Stimulated activated CD8-positive, alpha-beta memory T cell treated with anti-CD3 and anti-CD28 coated beads, Interleukin-4, amount 100 ng/mL, for 4 hours (primary cell): ENCODE results near the gene STK17B.

Experiments
- DNase-seq, 2 donors: peaks; one replicate each; pipeline ENCODE4 v3.0.0-alpha.2; 2020; ENCODE audit warnings: low read depth in 2 of 2, low spot score in 1 of 2

The STK17B gene

DNA sequence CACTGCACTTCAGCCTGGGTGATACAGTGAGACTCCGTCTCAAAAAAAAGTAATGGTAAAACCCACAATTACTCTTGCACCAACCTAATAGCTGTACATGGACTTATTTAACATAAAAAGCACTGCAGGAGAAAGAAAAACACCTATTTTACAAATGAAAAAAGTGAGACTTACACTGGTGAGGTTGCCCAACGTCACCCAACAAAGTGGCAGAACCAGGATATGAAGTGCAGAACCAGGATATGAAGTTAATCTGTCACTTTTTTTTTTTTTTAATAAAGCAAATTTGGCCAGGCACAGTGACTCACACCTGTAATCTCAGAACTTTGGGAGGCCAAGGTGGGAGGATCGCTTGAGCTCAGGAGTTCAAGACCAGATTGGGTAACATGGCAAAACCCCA is 13.5 kb upstream of the STK17B start:
- no peak for DNase-seq

DNA sequence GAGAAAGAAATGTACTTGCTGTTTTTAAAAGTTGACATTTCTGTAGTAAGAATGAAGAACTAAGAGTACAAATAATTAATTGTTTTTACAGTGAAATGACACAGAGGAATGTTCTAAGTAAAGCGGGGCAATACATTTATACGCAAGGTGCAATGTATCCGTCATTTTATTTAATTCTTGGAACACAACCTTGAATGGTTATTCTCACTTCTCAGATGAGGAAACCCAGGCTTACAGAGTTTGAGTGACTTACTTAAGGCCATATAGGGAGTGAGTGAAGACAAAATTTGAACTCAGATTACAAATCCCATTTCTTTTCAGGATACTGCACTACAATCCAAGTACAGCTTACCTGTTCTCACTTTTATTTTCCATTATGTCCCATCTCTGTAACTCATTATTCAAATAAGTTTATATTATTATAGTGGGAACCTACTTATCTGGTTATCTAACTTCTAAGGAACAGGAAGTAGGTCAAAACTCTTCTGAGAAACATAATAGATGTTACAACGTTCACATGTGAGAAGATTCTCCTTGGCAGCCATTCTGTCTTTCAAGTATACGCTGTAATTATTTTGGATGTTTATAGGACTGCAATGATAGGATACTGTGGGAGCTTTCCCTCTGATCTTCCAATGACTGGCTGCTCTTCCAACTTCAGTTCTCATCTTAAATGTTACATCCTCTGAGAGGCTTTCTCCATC is 12.3 kb upstream of the STK17B start:
- no peak for DNase-seq

DNA sequence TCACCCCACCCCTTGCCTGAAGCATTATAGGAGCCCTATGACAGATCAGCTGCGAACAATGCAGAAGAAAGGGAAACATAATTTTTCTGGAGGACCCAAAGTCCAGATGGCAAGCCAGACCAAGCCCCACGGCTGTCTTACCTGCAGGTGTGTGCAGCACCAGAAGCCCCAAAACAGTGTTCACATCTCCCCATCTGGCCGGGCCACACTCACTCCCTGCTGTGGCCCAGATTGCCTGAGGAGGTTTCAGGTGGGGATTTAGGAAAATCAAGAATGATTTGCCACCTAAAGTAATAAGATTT is 11.7 kb upstream of the STK17B start:
- no peak for DNase-seq

DNA sequence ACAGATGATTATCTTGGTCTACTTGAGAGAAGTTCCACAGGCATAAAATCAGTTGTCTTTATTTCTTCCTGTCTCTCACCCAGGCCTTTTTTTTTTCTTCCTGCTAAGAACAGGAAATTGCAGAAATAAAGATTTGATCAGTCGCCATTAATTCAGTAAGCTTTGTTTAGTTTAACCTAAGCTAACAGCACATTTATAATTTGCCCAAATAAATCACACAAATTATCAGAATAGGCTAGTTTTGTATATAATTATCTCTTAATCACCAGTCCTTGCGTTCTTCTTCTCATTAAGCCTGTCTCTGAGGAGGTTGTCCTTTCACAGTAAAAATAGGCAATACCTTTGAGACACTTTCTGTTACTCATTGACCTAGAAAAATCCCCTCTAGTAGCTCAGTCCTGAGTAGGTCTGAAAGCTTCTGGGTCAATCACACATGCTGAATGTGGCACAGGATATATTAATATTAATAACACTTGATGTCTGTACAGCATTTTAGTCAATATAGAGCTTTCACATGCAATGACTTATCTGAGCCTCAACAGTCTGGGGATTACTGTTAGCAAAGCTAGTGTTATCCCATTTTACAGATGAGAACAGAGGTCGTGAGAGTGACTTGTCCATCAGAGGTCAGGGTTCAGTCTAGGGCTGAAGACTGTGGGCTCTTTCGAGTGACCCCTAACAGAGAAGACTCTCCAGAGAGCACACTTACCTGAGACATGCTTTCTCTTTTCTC is 11.2 kb upstream of the STK17B start:
- DNase-seq: no peak

DNA sequence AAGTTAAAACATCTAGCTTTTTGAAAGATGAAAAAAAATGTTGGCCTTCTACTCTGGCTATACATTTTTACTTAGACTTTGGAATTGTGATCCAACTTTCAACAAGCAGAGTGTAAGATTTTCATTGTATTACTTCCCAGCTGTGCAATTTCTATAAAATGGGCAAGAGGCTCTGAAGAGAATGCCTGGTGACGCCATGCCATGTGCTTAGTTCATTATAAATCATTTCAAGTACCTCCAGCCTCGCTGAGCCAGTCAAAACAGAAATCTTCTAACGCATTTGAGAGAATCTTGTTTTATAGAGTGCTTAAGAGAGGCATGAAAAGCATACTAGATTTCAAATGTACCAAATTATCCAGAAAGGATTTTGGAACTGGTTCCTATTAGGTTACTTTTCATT is 10.1 kb upstream of the STK17B start:
- no peak for DNase-seq

DNA sequence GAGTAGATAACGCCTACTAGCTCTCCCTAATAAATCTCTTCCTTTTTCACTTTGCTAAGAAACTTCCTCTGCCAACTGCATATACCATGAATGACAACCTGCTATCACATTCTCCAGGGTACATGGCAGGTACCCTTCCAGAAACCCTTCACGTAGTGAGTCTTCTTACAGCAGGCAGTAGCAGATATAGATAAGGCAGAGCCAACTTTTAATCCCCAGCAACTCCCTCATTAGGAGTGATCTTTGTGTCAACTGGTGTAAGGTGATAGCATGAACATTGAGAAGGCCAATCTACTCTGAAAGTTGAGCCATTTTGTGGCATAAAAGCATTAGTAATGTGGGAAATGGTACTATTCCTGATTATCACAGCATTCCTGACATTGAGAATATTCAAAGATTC is 5.7 kb upstream of the STK17B start:
- no peak for DNase-seq

DNA sequence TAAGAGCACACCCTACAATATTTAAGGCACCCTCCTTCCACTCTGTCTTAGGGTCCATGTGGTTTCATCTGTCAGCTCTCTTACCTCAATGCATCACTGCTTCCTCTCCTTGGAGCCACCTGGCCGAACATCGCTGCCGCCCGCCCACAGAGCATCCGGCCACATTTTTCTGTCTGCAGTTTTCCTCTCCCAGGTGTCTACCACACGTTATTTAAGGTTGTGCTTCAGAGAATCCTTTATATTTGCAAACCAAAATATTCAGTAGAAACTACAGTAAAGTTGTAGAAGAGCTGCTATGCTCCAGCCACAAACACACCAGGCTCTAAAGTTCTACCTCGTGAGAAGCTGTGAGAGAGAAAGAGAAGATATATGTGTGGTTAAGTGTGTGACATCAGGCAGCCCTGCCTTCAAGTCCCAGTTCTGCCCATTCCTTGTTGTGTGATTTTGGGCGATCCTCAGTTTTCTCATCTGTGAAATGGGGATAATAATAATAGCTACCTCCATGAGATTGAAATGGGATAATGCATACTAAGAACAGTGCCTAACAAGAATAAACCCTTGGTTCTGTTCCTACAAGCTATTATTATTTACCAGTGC is 4.9 kb upstream of the STK17B start:
- DNase-seq: peak; percentile 67 to 82

DNA sequence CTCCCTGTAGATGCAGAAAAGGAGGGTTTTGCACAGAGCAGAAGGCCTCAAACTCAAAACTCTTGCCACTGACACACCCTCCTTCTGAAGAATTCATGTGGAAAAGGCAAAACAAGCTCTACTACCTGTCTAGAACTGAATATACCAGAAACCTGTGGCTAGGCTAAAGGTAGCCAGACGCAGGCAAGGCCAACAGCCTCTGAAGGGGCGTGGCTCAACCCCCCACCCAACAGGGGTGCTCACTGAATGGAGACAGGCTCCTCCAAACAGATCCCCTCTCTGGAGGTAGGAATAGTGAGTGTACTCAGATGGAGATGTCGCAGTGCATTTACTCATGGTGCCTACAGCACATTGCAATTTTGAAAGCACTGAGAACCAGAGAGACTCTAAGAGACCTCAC is 3.0 kb upstream of the STK17B start:
- no peak for DNase-seq

DNA sequence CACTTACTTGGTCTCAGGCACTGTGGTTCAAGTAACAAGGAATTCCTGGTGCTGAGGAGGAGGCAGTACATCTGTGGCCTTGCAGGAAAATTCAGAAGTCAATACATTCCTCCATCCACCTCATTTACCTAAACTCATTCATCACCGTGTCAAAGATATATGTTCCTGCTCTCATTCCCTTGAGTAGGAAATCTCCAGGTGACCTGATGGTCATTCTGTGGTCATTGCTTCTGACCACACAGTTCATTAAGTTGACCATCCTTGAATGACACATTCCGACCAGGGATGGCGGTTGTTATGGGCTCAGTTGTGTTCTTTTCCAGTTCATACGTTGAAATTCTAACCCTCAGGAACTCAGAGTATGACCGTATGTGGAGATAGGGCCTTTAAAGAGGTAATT is 2.1 kb upstream of the STK17B start:
- DNase-seq: no peak

DNA sequence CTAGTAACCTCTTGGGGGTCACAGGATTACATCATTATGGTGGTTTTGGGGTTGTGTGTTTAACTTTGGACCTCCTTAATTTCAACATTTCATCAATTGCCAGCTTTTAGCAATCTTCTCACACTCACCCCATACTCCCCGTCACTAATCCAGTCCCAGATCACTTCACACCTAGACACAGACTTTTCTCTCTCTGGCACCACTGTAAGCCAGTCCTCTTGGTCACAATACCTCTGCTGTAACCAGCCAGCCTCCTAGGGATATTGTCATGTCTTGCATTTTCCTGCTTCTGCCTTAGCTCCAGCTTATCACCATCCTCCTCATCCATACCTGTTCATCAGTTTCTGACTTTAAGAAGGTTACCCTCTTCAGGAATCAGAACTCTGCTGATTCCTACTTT is 1.6 kb upstream of the STK17B start:
- no peak for DNase-seq

DNA sequence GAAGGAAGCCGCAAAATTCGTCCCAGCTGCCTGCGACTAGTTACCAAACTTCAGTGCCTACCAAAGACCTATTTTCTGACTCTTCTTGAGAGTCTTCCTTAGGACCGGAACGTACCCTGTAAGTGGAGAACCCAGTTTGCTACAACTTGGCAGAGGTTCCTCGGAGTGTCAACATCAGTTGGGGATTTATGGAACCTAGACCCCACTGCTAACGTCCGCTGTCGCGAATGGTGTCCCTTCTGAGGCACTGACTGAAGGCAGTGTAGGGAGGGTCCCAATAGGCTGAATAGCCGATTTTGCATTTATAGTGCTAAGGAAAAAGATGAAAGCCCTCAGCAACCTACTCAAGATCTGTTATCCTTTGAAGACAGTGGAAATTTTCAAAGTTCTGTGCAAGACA is 568 bp upstream of the STK17B start:
- DNase-seq: no peak

DNA sequence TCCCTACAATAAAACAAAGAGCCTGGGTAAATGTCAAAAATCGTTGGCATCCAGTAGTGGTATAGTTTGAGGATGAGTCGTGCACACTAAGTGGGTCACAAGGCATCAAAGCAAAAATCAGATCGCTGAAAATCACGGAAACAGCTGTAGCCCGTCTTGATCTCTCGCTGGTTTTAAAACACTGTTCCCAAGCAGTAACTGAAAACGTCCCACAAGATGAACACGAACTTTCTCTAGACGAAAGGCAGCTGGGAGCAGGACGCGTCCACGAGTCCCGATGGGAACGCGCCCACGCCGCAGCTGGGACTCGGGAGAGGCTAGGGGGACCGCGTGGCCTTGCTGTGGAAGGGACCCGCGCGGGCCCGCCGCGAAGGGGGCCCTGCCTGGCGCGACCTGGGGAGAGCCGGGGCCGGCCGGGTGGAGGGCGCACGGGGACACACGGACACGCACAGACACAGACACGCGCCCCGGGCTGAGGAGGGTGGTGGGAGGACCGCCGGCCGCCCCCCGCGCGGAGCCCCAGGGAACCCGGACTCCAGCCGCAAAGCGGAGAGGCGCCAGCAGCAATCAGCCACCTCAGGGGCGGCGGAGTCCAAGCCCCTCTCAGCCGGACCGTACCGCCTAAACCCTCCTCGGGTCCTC is 651 bp downstream of the STK17B start:
- DNase-seq: no peak

DNA sequence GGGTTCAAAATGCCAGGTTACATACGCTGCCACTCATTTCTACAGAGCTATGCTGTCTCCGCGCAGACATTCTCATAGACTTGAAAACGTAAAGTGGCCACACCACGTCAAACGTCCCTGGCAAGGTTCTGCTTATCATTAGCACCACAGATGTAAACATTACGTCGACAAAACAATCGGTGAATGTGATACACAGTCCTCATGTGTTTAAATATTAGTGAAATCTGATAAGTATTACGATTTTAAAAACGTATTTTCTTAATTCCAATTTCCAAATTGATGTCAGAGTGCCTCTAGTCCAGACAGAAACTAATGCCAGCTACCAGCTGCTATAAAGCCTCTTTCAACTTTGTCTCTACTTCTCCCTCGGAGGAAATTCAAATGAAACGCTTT is 1.2 kb downstream of the STK17B start:
- no peak for DNase-seq

DNA sequence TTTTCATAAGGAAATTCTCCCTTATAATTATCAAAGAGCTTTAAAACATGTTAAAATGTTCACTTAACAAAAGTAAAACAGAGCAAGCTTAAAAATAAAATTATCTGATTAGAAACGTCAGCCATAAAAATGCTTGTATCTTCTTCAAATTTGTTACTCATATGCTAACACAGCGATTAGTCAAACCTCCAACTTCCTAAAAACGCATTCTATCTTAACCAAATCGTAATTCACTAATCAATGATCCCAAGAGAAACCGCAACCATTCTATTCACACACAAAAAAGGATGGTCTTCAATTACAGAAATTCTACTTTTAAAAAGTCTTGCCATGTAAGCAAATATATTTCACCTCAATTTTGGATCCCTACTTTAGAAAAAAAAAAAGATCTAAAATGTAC is 1.9 kb downstream of the STK17B start:
- no peak for DNase-seq

DNA sequence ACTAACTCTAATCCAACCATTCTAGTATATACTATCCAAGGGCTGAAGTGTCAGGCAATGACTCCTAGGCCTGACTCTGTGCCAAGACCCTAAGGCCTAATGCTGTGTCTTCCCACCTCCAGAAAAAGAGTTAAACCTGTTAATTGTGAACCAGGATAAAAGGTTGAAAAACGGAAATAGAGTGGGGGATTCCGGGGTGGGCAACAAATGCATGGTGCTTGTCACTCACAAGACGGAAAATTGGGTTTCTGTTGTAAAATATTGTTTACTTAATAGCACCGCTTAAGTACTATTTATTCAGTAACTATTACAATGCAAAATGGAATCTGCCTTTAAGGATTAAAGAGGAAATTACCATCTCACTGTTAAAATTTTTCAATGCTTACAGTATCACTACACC is 3.2 kb downstream of the STK17B start:
- DNase-seq: no peak

DNA sequence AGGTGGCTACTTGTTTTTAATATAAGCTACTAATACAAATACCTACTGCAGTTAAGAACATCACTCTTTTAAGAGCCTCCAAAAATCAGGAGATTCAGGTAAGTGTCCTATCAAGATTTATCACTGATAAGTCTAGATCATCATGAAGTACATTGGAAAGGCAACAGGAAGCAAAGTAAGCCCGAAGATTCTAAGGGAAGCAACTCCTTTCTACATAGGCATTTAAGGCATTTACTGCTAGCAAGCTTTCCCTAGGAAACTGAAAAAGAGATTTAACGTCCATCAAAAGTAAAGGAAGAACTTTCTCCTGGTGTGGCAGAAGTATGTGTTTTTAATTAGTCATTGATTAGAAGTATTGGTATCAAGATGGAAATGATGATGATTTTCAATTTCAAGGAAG is 3.7 kb downstream of the STK17B start:
- no peak for DNase-seq

DNA sequence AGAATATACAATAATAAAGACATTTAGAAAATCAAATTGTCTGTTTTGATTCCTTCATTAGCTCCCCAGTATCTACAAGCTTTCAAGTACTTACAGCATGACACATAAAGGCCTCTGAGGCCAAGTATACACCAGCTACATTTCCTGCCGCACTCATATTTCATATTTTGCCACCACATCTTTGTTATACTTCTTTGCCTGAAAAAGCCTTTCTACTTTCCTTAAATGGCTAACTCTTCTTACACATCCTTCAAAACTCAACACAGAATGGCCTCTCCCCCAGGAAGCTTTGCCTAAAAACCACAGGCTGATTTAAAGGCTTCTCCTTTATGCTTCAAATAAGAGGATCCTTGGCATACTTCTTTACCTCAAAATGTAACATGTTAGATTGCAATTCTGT is 4.5 kb downstream of the STK17B start:
- DNase-seq: no peak

DNA sequence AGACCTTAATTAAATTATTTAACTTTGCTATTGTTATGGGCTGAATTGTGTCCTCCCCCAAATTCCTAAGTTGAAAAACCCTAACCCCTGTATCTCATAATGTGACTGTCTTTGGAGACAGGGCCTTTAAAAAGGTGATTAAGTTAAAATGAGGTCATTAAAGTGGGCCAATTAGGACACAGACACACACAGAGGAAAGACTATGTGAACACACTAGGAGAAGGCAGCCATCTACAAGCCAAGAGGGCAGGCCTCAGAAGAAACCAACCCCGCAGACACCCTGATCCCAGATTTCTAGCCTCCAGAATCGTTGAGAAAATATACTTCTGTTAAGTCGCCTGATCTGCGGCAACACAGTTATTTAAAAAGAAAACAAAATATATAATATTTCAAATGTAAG is 6.4 kb downstream of the STK17B start:
- DNase-seq: no peak

DNA sequence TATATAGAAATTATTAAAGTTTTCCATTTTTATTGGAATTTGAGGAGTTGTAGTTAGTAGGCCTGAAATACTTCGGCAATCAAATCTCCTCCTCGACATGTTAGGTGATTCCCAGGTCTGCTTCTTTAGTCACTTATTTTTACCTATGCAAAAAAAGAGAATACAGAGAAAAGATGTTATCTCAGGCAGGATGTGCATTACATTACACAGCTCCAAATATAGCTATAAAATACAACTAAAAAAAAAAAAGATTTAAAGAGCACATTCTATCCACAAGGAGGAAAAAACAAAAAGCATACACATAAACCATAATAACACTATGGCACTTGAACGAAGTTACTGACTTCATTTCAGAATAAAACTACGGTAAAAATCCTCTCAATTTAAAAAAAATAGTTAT is 8.1 kb downstream of the STK17B start:
- no peak for DNase-seq

DNA sequence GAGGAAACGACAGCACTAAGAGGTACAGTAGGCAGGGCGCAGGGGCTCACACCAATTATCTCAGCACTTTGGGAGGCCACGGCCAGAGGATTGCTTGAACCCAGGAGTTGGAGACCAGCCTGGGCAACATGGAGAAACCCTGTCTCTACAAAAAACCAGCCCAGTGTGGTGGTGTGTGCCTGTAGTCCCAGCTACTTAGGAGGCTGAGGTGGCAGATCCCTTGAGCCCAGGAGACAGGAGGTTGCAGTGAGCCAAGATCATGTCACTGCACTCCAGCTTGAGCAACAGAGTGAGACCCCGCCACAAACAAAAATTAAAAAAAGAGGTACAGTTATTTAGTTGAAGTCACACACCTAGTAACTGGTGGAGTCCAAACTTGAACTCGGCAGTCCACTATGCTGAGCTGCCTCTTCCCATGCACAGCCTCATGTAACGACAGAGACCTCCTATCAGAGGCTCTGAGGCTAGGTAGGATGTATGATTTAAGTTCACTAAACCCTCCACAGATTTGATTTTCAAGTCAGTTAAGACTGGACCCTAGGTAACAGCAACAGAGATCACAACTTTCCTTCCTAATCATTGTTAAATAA is 8.7 kb downstream of the STK17B start:
- DNase-seq: no peak

DNA sequence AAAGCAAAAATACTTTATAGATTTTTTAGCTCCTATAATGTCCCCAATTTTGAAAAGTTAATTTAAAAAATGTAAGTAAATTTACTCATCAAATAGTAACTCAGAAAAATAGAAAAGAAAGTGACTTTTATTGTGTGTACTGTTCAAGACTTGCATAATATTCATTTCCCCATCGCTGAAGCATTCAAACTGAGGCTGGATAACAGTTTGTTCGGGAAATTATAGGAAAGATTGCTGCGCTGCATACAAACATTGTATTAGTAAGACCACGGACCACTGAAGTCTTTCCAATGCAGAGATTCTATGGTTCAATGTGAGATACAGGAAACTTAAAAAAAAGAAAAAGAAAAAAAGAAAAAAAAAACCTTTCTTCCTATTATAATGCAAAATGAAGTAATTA is 10.4 kb downstream of the STK17B start:
- no peak for DNase-seq

DNA sequence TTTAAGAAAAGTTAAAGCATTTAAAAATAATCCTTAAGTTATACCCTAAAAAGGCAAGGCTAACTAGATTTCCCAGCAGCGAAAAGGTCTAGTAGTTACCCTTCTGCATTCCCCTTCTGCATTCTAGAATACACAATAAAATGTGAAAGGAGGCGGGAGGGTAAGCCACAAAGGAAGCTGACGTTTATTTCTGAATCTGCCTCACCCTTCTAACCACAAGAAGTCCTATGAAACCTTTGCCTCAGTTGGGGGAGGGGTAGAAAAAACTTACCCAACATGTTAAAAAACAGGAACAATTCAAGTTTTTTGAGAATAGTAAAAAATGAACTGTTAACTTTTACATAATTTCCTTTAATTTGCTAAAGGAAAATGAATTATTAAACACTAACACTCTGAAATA is 11.3 kb downstream of the STK17B start:
- DNase-seq: peak in 1 of 2 donors; percentile 29
